ENCODE data around the gene FBXO8.

The FBXO8 gene

GRCh38 chr4:174209341-174209740 is 74.1 kb downstream of the FBXO8 start:
- no peak for DNase-seq (ENCODE audit: low read depth in 2 of 2)

GRCh38 chr4:174207367-174207766 is 76.1 kb downstream of the FBXO8 start:
- no peak for DNase-seq (ENCODE audit: low read depth in 2 of 2)

GRCh38 chr4:174204164-174204831 is 79.2 kb downstream of the FBXO8 start:
- no peak for DNase-seq (ENCODE audit: low read depth in 2 of 2)

DNA sequence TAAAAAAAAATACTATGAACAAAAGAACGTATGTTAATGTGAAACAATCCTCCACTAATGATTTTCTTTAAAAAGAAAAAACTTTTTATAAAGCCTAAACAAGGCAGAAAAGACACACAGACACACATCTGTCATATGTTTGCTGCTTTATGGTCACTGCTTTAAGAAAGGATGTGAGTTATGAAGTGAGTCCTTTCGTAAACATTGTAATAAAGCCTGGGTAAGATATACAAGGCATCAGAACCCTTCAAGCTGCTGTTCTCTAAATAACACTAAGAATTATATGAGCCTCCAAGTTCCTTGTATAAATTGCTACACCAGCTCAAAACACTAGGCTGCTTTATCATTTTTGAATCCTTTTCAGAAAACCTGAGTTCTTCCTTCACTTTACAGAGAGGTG is 81.6 kb downstream of the FBXO8 start:
- DNase-seq (ENCODE audit: low read depth in 2 of 2), result no peak

- DNase-seq (ENCODE audit: low read depth in 2 of 2), result no peak
These were observed 83.7 kb downstream of the FBXO8 start for GRCh38 chr4:174199735-174200134.

- no peak for DNase-seq (ENCODE audit: low read depth in 2 of 2)
These were observed 84.6 kb downstream of the FBXO8 start for GRCh38 chr4:174198828-174199227.

DNA sequence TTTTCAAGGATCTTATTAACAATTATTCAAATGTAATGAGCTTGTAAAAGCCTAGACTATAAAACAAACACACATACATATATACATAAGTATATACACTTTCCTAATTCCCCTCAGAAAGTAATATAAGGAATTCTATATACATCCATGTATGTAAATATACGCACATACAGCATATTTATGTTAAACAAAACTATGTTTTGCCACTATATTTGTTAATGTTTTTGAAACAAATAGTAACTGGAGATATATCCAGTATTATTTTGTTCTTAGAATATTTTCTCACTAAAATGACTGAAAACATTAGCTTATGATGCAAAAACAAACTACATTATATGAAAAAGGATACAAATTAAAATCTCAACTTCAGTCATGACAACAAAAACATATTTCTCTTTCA is 85.1 kb downstream of the FBXO8 start:
- DNase-seq (ENCODE audit: low read depth in 2 of 2), result no peak

DNA sequence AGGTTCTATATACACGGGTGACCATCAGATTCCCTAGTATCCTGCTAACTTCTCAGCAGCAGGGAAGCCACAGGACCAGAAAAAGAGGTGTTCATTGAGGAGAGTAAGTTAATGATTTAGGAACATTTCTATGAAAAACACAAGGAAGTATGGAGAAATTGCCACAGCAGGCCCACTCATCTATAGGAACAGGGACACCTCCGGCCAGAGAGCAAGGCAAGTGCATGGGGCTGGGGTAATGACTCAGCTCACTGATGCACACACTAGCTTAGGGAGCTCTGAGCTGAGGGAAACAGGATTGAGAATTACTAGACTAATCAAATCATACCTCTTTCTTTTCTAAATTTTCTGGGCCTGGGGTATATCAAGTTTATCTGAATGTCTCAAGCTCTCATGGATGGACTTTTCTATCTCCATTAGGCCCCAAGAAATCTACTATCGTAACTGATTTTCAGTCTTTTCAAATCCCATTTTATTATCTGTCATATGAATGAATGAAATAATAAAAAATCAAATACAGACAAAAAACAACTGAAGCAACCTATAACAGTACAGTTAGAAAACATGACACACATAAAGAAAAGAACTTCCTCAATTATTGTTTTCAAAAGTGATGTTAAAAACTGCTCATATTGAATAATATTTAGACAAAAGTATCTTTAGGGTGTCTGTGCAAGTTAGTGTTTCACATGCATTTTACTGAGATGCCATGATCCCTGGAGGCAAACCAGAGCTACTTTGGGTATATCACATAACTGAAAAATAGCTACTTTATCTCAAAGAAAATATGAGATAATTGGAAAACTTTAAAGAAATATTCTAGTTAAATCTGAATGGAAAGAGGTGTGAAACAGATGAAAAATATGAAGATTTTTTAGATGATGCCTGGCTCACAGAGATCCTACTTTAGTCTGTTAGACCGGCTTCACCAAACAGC is 89.8 kb downstream of the FBXO8 start:
- DNase-seq (ENCODE audit: low read depth in 2 of 2), result no peak

- no peak for DNase-seq (ENCODE audit: low read depth in 2 of 2)
These were observed 90.5 kb downstream of the FBXO8 start for GRCh38 chr4:174192943-174193342.

DNA sequence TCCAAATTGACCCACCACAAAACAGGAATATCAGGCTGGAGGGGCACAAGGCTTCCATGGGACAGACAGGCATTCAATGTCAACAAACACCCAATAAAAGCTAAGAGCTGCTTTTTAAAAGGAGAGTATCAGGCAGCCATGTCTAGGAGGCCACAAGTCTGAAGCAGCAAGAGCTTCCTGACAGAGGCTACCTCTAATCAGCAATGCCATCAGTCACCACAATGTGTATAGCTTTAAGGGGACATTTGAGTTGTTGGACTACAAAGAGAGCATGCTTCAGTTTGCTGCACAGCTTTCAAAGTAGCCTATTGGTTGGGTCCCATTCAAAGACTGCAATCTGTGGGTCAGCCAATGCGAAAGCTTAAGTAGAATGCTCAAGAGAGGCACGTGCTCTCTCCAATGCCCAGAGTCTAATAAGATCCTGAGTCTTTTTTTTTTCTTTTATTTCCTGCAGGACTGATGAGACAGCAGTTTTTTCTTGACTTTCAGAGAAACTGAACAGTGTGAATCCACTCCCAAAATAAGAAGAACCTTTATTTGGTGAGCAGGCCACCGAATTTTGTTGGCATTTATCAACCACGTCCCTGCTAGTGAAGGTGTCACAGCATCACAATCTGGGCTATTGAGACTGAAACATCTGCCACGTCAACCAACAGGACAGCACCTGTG is 92.5 kb downstream of the FBXO8 start:
- DNase-seq (ENCODE audit: low read depth in 2 of 2), result no peak

DNA sequence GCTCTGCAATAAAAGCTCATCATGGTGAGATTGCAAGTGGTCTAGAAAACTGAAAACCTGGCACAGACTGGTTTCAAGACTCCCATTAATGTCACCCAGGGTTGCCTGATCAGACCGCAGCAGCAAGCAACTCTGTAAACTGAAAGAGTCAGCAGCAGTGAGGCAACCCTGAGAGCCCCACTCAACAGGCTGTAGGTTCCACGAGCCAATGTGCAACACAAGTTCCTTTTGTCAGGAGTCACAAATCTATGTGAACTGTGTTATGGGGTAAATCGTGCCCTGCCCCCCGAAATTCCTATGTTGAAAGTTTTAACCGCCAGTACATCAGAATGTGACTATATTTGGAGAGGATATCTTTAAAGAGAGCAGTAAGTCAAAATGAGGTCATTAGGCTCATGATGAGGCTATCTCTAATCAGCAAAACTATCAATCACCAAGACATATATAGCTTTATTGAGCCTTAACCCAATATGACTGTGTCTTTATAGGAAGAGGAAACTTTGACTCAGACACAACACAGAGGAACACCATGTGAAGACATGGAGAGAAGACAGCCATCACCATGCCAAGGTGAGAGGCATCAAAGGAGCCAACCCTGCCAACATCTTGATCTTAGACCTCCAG is 94.0 kb downstream of the FBXO8 start:
- no peak for DNase-seq (ENCODE audit: low read depth in 2 of 2)

Measured in stimulated activated CD8-positive, alpha-beta memory T cell treated with anti-CD3 and anti-CD28 coated beads, Interleukin-2, amount 100 ng/mL, for 48 hours (primary cell).